ENCODE data around the gene BBS4. TPM values are rescaled to one million over a fixed set of nuclear protein-coding genes. Genes with fewer than 3 reads are reported as not detected.
"Not testable (repeated sequence)": the region's sequence is repeated elsewhere in the genome, so short reads cannot be mapped to it uniquely, and the experiment has no call there.

Gene BBS4
- total RNA-seq, 1 donor from 2014 or later: 8.5 TPM

DNA sequence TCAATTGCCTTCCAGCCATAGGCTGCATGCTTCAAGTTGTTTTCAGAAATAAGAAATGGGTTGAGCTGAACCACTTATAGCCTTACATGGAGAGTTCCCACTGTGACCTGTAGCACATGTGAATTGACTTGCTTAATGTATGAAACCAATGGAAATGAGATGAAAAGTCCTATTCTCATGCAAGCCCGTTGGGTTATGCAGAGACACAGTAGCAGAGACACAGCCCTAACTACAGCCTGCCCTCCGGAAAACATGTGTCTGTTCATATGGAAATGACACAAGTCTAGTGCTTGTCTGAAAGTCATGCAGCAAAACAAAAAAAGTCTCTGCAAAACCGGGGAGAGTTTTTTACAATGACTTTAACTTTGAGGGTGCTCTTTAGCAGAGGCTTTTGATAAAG lies 14.5 kb upstream of the BBS4 start:
- Mint-ChIP-seq H3K4me1 (ENCODE audit: low read depth) (peaks cover 10% of the 10 kb centered on the region), H3K4me3 (ENCODE audit: low read depth) (no peak overlapping the region), H3K27me3 (ENCODE audit: low read depth) (peaks cover 13% of the 10 kb centered on the region), H3K27ac (no peak overlapping the region), H3K9me3 (no peaks in the 10 kb centered on the region), H3K36me3 (ENCODE audit: low read depth) (no peaks in the 10 kb centered on the region)
- intact Hi-C loops (cut with micrococcal nuclease): loop anchor here (10.0 kb wide), 2 partner anchors 67 to 357 kb away; no protein-coding TSS in a partner anchor
- no peak for DNase-seq (ENCODE audit: low spot score)

- no peak overlapping the region for H3K4me3 Mint-ChIP-seq (ENCODE audit: low read depth)
- no peaks in the 10 kb centered on the region for H3K9me3 Mint-ChIP-seq
- intact Hi-C loops (cut with micrococcal nuclease): loop anchor here (10.0 kb wide), 2 partner anchors 72 to 362 kb away; no protein-coding TSS in a partner anchor
Observed at GRCh38 chr15:72676838-72677237, 9.2 kb upstream of the BBS4 start.

GRCh38 chr15:72680931-72681330 lies 5.1 kb upstream of the BBS4 start:
- H3K27ac Mint-ChIP-seq: no peak overlapping the region
- peaks cover 24% of the 10 kb centered on the region for H3K27me3 Mint-ChIP-seq (ENCODE audit: low read depth)
- H3K4me1 Mint-ChIP-seq (ENCODE audit: low read depth): peaks cover 12% of the 10 kb centered on the region
- H3K9me3 Mint-ChIP-seq: no peaks in the 10 kb centered on the region
- no peak for DNase-seq (ENCODE audit: low spot score)
- no peaks in the 10 kb centered on the region for H3K36me3 Mint-ChIP-seq (ENCODE audit: low read depth)
- H3K4me3 Mint-ChIP-seq (ENCODE audit: low read depth): no peak overlapping the region
- intact Hi-C loops (cut with micrococcal nuclease): loop anchor here (10.0 kb wide), 1 partner anchor 104 kb away; the partner anchor contains the start of gene ADPGK

More at GRCh38 chr15:72676838-72677237, 9.2 kb upstream of the BBS4 start:
- no peaks in the 10 kb centered on the region for H3K4me1 Mint-ChIP-seq (ENCODE audit: low read depth)
- no peak for DNase-seq (ENCODE audit: low spot score)
- H3K27me3 Mint-ChIP-seq (ENCODE audit: low read depth): peaks cover 30% of the 10 kb centered on the region
- H3K27ac Mint-ChIP-seq: no peak overlapping the region
- no peaks in the 10 kb centered on the region for H3K36me3 Mint-ChIP-seq (ENCODE audit: low read depth)

GRCh38 chr15:72682772-72683171 lies 3.2 kb upstream of the BBS4 start:
- peaks cover 14% of the 10 kb centered on the region for H3K27me3 Mint-ChIP-seq (ENCODE audit: low read depth)
- intact Hi-C loops (cut with micrococcal nuclease): loop anchor here (10.0 kb wide), 1 partner anchor 102 kb away; the partner anchor contains the start of gene ADPGK
- no peaks in the 10 kb centered on the region for H3K9me3 Mint-ChIP-seq
- H3K27ac Mint-ChIP-seq: no peak overlapping the region
- H3K4me1 Mint-ChIP-seq (ENCODE audit: low read depth): peaks cover 18% of the 10 kb centered on the region
- no peak for DNase-seq (ENCODE audit: low spot score)
- H3K4me3 Mint-ChIP-seq (ENCODE audit: low read depth): no peak overlapping the region
- H3K36me3 Mint-ChIP-seq (ENCODE audit: low read depth): no peaks in the 10 kb centered on the region

GRCh38 chr15:72685301-72685924 lies 594 bp upstream of the BBS4 start:
- Mint-ChIP-seq H3K27me3 (ENCODE audit: low read depth) (no peaks in the 10 kb centered on the region), H3K27ac (peak overlapping the region; percentile 90), H3K4me1 (ENCODE audit: low read depth) (peaks cover 18% of the 10 kb centered on the region), H3K9me3 (no peaks in the 10 kb centered on the region), H3K36me3 (ENCODE audit: low read depth) (no peaks in the 10 kb centered on the region), H3K4me3 (ENCODE audit: low read depth) (peak overlapping the region; percentile 92)
- DNase-seq (ENCODE audit: low spot score): no peak
- intact Hi-C loops (cut with micrococcal nuclease): loop anchor here (10.0 kb wide), 1 partner anchor 99 kb away; the partner anchor contains the start of gene ADPGK

GRCh38 chr15:72688697-72689096 lies 2.7 kb downstream of the BBS4 start:
- Mint-ChIP-seq H3K4me1 (ENCODE audit: low read depth) (peaks cover 15% of the 10 kb centered on the region), H3K4me3 (ENCODE audit: low read depth) (no peak overlapping the region), H3K9me3 (no peaks in the 10 kb centered on the region), H3K36me3 (ENCODE audit: low read depth) (no peaks in the 10 kb centered on the region), H3K27me3 (ENCODE audit: low read depth) (no peaks in the 10 kb centered on the region), H3K27ac (no peak overlapping the region)
- DNase-seq (ENCODE audit: low spot score): no peak
- intact Hi-C loops (cut with micrococcal nuclease): loop anchor here (10.0 kb wide), 1 partner anchor 96 kb away; the partner anchor contains the start of gene ADPGK

DNA sequence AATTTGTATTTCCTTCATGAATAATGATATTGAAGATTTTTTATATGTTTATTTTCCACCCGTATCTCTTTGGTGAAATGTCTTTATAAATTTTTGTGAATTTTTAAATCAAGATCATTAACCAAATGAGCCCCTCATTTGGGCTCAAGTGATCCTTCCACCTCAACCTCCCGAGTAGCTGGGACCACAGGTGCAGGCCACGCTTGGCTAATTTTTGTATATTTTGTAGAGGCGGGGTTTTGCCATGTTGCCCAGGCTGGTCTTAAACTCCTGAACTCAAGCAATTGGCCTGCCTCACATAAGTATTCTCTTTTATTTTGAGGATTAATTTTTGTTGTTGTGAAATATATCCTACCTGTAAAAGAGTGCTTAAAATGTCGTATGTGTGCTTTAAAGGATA lies 4.9 kb downstream of the BBS4 start:
- intact Hi-C loops (cut with micrococcal nuclease): no loop called here
- no peak overlapping the region for H3K27ac Mint-ChIP-seq
- H3K9me3 Mint-ChIP-seq: no peaks in the 10 kb centered on the region
- H3K27me3 Mint-ChIP-seq (ENCODE audit: low read depth): no peaks in the 10 kb centered on the region
- peaks cover 10% of the 10 kb centered on the region for H3K36me3 Mint-ChIP-seq (ENCODE audit: low read depth)
- no peak overlapping the region for H3K4me3 Mint-ChIP-seq (ENCODE audit: low read depth)
- peaks cover 17% of the 10 kb centered on the region for H3K4me1 Mint-ChIP-seq (ENCODE audit: low read depth)
- DNase-seq (ENCODE audit: low spot score): no peak

- Mint-ChIP-seq H3K27me3 (ENCODE audit: low read depth) (no peaks in the 10 kb centered on the region), H3K27ac (no peak overlapping the region), H3K36me3 (ENCODE audit: low read depth) (peaks cover 10% of the 10 kb centered on the region), H3K4me3 (ENCODE audit: low read depth) (no peak overlapping the region), H3K9me3 (no peaks in the 10 kb centered on the region), H3K4me1 (ENCODE audit: low read depth) (peaks cover 14% of the 10 kb centered on the region)
- no peak for DNase-seq (ENCODE audit: low spot score)
- intact Hi-C loops (cut with micrococcal nuclease): no loop called here
Observed at GRCh38 chr15:72698938-72699337, 12.9 kb downstream of the BBS4 start.

- Mint-ChIP-seq H3K4me3 (ENCODE audit: low read depth) (no peak overlapping the region), H3K27ac (no peak overlapping the region), H3K9me3 (no peaks in the 10 kb centered on the region), H3K4me1 (ENCODE audit: low read depth) (peaks cover 7% of the 10 kb centered on the region), H3K27me3 (ENCODE audit: low read depth) (no peaks in the 10 kb centered on the region), H3K36me3 (ENCODE audit: low read depth) (peaks cover 4% of the 10 kb centered on the region)
- DNase-seq (ENCODE audit: low spot score): no peak
- intact Hi-C loops (cut with micrococcal nuclease): no loop called here
Observed at GRCh38 chr15:72700076-72700475, 14.1 kb downstream of the BBS4 start.

DNA sequence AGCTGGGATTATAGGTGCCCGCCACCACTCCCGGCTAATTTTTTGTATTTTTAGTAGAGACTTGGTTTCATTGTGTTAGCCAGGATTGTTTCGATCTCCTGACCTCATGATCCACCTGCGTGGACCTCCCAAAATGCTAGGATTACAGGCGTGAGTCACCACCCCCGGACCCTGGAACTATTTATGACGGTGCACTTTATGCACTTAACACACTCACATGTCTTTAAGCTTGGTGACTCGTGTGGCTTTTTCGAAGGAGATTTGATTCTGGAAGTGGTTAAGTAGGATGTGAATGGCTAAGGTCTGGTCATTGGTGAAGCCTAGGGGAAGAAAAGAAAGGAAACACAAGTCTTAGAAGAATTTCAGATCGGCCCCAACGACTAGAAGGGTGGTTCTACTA lies 20.3 kb downstream of the BBS4 start:
- no peaks in the 10 kb centered on the region for H3K27me3 Mint-ChIP-seq (ENCODE audit: low read depth)
- H3K9me3 Mint-ChIP-seq: no peaks in the 10 kb centered on the region
- H3K4me1 Mint-ChIP-seq (ENCODE audit: low read depth): peaks cover 1% of the 10 kb centered on the region
- no peak for DNase-seq (ENCODE audit: low spot score)
- H3K4me3 Mint-ChIP-seq (ENCODE audit: low read depth): no peak overlapping the region
- no peaks in the 10 kb centered on the region for H3K36me3 Mint-ChIP-seq (ENCODE audit: low read depth)
- intact Hi-C loops (cut with micrococcal nuclease): no loop called here
- H3K27ac Mint-ChIP-seq: no peak overlapping the region

DNA sequence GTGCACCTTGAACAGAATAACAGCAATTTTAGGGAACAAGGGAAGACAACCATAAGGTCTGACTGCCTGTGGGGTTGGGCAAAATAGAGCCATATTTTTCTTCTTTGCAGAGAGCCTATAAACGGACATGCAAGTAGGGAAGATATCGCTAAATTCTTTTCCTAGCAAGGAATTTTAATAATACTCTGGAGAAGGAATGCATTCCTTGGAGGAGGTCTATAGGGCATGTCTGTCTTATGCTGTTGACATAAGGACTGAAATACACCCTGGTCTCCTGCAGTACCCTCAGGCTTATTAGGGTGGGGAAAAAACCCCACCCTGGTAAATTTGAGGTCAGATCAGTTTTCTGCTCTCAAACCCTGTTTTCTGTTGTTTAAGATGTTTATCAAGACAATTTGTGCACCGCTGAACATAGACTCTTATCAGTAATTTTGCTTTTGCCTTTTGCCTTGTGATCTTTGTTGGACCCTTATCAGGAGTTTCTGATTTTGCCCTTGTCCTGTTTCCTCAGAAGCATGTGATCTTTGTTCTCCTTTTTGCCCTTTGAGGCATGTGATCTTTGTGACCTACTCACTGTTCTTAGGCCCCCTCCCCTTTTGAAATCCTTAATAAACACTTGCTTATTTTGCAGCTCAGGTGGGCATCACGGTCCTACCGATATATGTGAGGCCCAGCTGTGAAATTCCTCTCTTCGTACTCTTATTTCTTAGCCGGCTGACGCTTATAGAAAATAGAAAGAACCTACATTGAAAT lies 22.7 kb downstream of the BBS4 start:
- H3K4me1 Mint-ChIP-seq (ENCODE audit: low read depth); H3K4me3 Mint-ChIP-seq (ENCODE audit: low read depth); intact Hi-C loops (cut with micrococcal nuclease); H3K27me3 Mint-ChIP-seq (ENCODE audit: low read depth); H3K36me3 Mint-ChIP-seq (ENCODE audit: low read depth); H3K9me3 Mint-ChIP-seq; H3K27ac Mint-ChIP-seq; DNase-seq (ENCODE audit: low spot score): not testable (repeated sequence)

DNA sequence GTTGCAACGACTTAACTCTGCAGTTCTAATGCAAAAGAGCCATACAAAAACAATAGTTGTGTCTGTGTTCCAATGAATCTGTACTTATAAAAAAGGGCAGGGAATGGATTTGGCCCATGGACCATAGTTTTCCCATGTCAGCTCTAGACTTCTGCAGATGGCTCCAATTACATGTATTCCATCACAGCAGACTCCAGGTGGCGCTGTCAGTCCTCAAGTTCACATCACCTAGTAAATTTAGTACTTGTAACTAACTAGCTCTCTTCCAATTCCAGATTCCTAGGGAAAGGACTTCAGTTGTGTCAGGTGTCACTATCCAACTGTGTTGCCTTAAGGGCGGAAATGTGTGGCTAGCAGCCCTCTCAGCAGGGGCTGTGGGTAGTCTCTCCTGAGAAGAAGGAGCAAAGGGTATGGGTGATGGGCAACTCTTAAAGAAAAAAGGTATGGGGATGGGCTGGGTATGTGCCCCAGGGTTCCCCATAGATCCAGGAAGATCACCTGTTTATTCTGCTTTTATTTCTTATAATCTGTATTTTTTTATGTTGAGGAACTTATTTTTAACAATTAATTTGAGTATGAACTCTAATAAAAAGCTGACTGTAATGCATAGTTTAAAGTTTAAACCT lies 36.2 kb downstream of the BBS4 start:
- H3K9me3 Mint-ChIP-seq: no peaks in the 10 kb centered on the region
- H3K36me3 Mint-ChIP-seq (ENCODE audit: low read depth): peaks cover 3% of the 10 kb centered on the region
- no peaks in the 10 kb centered on the region for H3K4me1 Mint-ChIP-seq (ENCODE audit: low read depth)
- no peak overlapping the region for H3K4me3 Mint-ChIP-seq (ENCODE audit: low read depth)
- DNase-seq (ENCODE audit: low spot score): peak; percentile 54
- H3K27ac Mint-ChIP-seq: no peak overlapping the region
- no peaks in the 10 kb centered on the region for H3K27me3 Mint-ChIP-seq (ENCODE audit: low read depth)
- intact Hi-C loops (cut with micrococcal nuclease): loop anchor here (1.0 kb wide), 2 partner anchors 61 to 359 kb away; partner anchors contain the start of gene ADPGK

- DNase-seq (ENCODE audit: low spot score): no peak
- intact Hi-C loops (cut with micrococcal nuclease): no loop called here
- H3K4me1 Mint-ChIP-seq (ENCODE audit: low read depth): no peaks in the 10 kb centered on the region
- no peaks in the 10 kb centered on the region for H3K36me3 Mint-ChIP-seq (ENCODE audit: low read depth)
- no peak overlapping the region for H3K27ac Mint-ChIP-seq
- H3K4me3 Mint-ChIP-seq (ENCODE audit: low read depth): no peak overlapping the region
- H3K27me3 Mint-ChIP-seq (ENCODE audit: low read depth): no peaks in the 10 kb centered on the region
- no peaks in the 10 kb centered on the region for H3K9me3 Mint-ChIP-seq
Observed at GRCh38 chr15:72724028-72724427, 38.0 kb downstream of the BBS4 start.

Measured in activated T-helper 2 cell treated with anti-CD3 and anti-CD28 coated beads, Interferon-gamma antibody, Interleukin-2, Interleukin-4, amounts not matched to agents 10 μg/mL and 5 μg/mL and 100 μg/mL, durations not matched to agents 14 hours and 24 hours and 36 hours (primary cell).